ENCODE measurements around the gene TMEM54. TPM values are rescaled to one million over a fixed set of nuclear protein-coding genes. Genes with fewer than 3 reads are reported as not detected.

Gene TMEM54
- total and polyA plus RNA-seq, 4 donors, result 0.92 to 10.9 (median 2.6) TPM

DNA sequence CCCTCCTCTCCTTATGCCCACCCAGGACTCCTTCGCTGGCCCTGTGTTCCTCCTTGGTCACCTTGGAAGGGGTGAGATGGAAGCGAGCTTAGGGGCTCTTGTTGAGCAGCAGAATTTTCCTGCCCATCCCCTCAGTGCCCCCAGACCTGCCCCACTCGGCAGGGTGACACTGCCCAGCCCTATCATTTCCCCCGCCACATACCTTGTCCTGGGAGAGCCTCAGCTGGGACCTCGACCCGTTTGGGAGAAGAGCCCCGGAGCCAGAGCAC lies 29.1 kb downstream of the TMEM54 start:
- no peak overlapping the region for H3K27ac ChIP-seq (ENCODE audit: low read depth in 1 of 2, low read length in 2 of 2)
- DNase-seq (ENCODE audit: low spot score), result no peak
- peaks cover 2 to 26% (median 21%) of the 10 kb centered on the region in 4 donors for H3K4me1 ChIP-seq (ENCODE audit: control insufficient read depth in 4 of 4, insufficient read depth in 4 of 4, low read length in 3 of 4)
- H3K9ac ChIP-seq (ENCODE audit: low read depth in 1 of 2, low read length in 2 of 2), result no peak overlapping the region
- H3K9me3 ChIP-seq (ENCODE audit: control insufficient read depth in 4 of 4, low read length in 3 of 4), result no peaks in the 10 kb centered on the region
- H3K4me3 ChIP-seq (ENCODE audit: low read depth in 1 of 3, low read length in 3 of 3), result no peak overlapping the region
- 65% methylated on average over 7 of the region's 7 CpGs for WGBS
- H3K36me3 ChIP-seq (ENCODE audit: control insufficient read depth in 4 of 4, insufficient read depth in 3 of 4, low read depth in 1 of 4, low read length in 3 of 4), result no peaks in the 10 kb centered on the region
- TF ChIP-seq EGR1 (IDR thresholded peaks at IDR 0.05; ENCODE audit: low read depth in 2 of 2), result no peak
- no peak for TF ChIP-seq RAD21 (IDR thresholded peaks at IDR 0.05)
- no peak for TF ChIP-seq YY1 (IDR thresholded peaks at IDR 0.05)
- TF ChIP-seq, protein P1, sequence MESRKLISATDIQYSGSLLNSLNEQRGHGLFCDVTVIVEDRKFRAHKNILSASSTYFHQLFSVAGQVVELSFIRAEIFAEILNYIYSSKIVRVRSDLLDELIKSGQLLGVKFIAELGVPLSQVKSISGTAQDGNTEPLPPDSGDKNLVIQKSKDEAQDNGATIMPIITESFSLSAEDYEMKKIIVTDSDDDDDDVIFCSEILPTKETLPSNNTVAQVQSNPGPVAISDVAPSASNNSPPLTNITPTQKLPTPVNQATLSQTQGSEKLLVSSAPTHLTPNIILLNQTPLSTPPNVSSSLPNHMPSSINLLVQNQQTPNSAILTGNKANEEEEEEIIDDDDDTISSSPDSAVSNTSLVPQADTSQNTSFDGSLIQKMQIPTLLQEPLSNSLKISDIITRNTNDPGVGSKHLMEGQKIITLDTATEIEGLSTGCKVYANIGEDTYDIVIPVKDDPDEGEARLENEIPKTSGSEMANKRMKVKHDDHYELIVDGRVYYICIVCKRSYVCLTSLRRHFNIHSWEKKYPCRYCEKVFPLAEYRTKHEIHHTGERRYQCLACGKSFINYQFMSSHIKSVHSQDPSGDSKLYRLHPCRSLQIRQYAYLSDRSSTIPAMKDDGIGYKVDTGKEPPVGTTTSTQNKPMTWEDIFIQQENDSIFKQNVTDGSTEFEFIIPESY (IDR thresholded peaks at IDR 0.05), result no peak
- no peak for TF ChIP-seq FOXA2 (IDR thresholded peaks at IDR 0.05)
- TF ChIP-seq, protein P2, sequence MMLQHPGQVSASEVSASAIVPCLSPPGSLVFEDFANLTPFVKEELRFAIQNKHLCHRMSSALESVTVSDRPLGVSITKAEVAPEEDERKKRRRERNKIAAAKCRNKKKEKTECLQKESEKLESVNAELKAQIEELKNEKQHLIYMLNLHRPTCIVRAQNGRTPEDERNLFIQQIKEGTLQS (IDR thresholded peaks at IDR 0.05), result no peak
- TF ChIP-seq HNF4G (IDR thresholded peaks at IDR 0.05), result no peak
- TF ChIP-seq TAF1 (conservative IDR thresholded peaks at IDR 0.05), result no peak
- TF ChIP-seq, protein P3, sequence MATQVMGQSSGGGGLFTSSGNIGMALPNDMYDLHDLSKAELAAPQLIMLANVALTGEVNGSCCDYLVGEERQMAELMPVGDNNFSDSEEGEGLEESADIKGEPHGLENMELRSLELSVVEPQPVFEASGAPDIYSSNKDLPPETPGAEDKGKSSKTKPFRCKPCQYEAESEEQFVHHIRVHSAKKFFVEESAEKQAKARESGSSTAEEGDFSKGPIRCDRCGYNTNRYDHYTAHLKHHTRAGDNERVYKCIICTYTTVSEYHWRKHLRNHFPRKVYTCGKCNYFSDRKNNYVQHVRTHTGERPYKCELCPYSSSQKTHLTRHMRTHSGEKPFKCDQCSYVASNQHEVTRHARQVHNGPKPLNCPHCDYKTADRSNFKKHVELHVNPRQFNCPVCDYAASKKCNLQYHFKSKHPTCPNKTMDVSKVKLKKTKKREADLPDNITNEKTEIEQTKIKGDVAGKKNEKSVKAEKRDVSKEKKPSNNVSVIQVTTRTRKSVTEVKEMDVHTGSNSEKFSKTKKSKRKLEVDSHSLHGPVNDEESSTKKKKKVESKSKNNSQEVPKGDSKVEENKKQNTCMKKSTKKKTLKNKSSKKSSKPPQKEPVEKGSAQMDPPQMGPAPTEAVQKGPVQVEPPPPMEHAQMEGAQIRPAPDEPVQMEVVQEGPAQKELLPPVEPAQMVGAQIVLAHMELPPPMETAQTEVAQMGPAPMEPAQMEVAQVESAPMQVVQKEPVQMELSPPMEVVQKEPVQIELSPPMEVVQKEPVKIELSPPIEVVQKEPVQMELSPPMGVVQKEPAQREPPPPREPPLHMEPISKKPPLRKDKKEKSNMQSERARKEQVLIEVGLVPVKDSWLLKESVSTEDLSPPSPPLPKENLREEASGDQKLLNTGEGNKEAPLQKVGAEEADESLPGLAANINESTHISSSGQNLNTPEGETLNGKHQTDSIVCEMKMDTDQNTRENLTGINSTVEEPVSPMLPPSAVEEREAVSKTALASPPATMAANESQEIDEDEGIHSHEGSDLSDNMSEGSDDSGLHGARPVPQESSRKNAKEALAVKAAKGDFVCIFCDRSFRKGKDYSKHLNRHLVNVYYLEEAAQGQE (IDR thresholded peaks at IDR 0.05), result no peak
- TF ChIP-seq GABPA (IDR thresholded peaks at IDR 0.05 in 1 of 2, conservative IDR thresholded peaks at IDR 0.05 in 1 of 2), result no peak
- no peak for TF ChIP-seq SP1 (IDR thresholded peaks at IDR 0.05)
- TF ChIP-seq FOXA1 (IDR thresholded peaks at IDR 0.05), result no peak
- no peak for TF ChIP-seq NR2F2 (IDR thresholded peaks at IDR 0.05)
- no peak for TF ChIP-seq JUND (IDR thresholded peaks at IDR 0.05)
- TF ChIP-seq, protein P4, sequence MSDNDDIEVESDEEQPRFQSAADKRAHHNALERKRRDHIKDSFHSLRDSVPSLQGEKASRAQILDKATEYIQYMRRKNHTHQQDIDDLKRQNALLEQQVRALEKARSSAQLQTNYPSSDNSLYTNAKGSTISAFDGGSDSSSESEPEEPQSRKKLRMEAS (IDR thresholded peaks at IDR 0.05), result no peak
- TF ChIP-seq HNF4A (conservative IDR thresholded peaks at IDR 0.05), result no peak
- no peaks in the 10 kb centered on the region for H3K27me3 ChIP-seq (ENCODE audit: control insufficient read depth in 4 of 4, insufficient read depth in 4 of 4, low read length in 3 of 4)

DNA sequence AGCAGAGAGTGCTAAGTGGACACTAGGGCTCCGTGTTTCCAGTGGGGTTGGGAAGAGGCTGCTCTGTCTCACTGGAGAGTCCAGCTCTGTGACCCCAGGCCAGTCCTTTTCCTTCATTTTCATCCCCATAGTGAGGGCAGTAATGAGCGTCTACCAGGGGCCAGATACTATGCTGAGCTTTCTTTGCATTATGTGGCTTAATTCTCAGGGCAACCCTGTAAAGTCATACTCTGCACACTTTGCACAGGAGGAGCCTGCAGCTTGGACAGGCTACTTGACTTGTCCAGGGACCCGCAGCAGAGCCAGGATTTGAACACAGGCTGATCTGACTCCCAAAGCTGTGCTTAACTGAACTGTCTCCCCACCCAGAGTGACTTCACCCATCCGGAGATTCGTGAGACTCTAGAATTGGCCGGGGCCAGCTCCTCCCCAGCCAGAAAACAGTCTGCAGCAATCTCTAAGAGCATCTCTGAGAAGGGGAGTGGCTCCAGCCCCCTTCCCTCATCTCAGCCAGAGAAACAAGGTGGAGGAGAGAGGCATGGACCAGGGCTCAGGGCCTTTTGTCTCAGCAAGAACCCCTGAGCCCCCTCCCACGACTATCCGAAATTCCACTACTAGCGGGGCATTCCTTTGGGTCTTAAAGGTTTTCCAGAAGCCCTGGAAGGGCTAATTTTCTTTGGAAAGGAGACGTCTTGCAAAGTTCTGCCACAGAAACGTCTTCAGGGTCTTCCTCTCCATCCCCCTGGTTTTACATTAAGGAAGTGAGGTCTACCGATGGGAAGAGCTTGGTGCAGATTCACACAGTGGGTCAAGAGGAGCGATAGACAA lies 29.6 kb downstream of the TMEM54 start:
- H3K36me3 ChIP-seq (ENCODE audit: control insufficient read depth in 4 of 4, insufficient read depth in 3 of 4, low read depth in 1 of 4, low read length in 3 of 4), result no peaks in the 10 kb centered on the region
- no peak for DNase-seq (ENCODE audit: low spot score)
- peak overlapping the region in 2 of 3 donors; percentile 47 to 63 for H3K4me3 ChIP-seq (ENCODE audit: low read depth in 1 of 3, low read length in 3 of 3)
- no peak overlapping the region for H3K27ac ChIP-seq (ENCODE audit: low read depth in 1 of 2, low read length in 2 of 2)
- no peaks in the 10 kb centered on the region for H3K27me3 ChIP-seq (ENCODE audit: control insufficient read depth in 4 of 4, insufficient read depth in 4 of 4, low read length in 3 of 4)
- H3K9ac ChIP-seq (ENCODE audit: low read depth in 1 of 2, low read length in 2 of 2), result no peak overlapping the region
- no peak for TF ChIP-seq HNF4A (conservative IDR thresholded peaks at IDR 0.05)
- no peak for TF ChIP-seq RAD21 (IDR thresholded peaks at IDR 0.05)
- no peak for TF ChIP-seq GABPA (IDR thresholded peaks at IDR 0.05 in 1 of 2, conservative IDR thresholded peaks at IDR 0.05 in 1 of 2)
- TF ChIP-seq, protein P4 (IDR thresholded peaks at IDR 0.05), result no peak
- no peak for TF ChIP-seq RXRA (IDR thresholded peaks at IDR 0.05)
- no peak for TF ChIP-seq JUND (IDR thresholded peaks at IDR 0.05)
- TF ChIP-seq, protein P1 (IDR thresholded peaks at IDR 0.05), result no peak
- TF ChIP-seq, protein P2 (IDR thresholded peaks at IDR 0.05), result no peak
- TF ChIP-seq EGR1 (IDR thresholded peaks at IDR 0.05; ENCODE audit: low read depth in 2 of 2), result no peak
- WGBS, result 62% methylated on average over 13 of the region's 13 CpGs
- H3K9me3 ChIP-seq (ENCODE audit: control insufficient read depth in 4 of 4, low read length in 3 of 4), result no peaks in the 10 kb centered on the region
- peaks cover 2 to 20% (median 17%) of the 10 kb centered on the region in 4 donors for H3K4me1 ChIP-seq (ENCODE audit: control insufficient read depth in 4 of 4, insufficient read depth in 4 of 4, low read length in 3 of 4)
